IMR-90 (cell line): ENCODE results near the gene RBBP8NL. TPM values are rescaled to one million over a fixed set of nuclear protein-coding genes. Genes with fewer than 3 reads are reported as not detected.

Experiments used
- CTCF ChIP-seq: conservative IDR thresholded peaks from 2 replicates; pipeline ENCODE4 v1.5.1; 2012; ENCODE audit warnings: mild to moderate bottlenecking, low read depth, low read length, improper control_type of control experiment
- polyA plus RNA-seq, 3 experiments: library from polyadenylated mRNA; depleted of rRNA; stranded (reverse); fragments of >200 nt; gene quantifications; 2 replicates each; pipeline ENCODE4 v1.2.3, GENCODE V29; 2012; ENCODE audit warnings: low replicate concordance in 1 of 3
- total RNA-seq: library from RNA; depleted of rRNA; stranded (reverse); fragments of >200 nt; gene quantifications from 2 replicates; pipeline ENCODE4 v1.2.3, GENCODE V29; 2012

RBBP8NL gene
- total and polyA plus RNA-seq, 2 of the 4 experiments (the other 2 are of a cell fraction): not detected

- TF ChIP-seq CTCF: no peak
Observed at GRCh38 chr20:62395311-62396242, 31.8 kb downstream of the RBBP8NL start (continued).
